ENCODE data around the gene SFI1. TPM values are rescaled to one million over a fixed set of nuclear protein-coding genes. Genes with fewer than 3 reads are reported as not detected.

Gene SFI1
- total RNA-seq, 2 donors from 2014 or later = 42.0 to 52.6 TPM

DNA sequence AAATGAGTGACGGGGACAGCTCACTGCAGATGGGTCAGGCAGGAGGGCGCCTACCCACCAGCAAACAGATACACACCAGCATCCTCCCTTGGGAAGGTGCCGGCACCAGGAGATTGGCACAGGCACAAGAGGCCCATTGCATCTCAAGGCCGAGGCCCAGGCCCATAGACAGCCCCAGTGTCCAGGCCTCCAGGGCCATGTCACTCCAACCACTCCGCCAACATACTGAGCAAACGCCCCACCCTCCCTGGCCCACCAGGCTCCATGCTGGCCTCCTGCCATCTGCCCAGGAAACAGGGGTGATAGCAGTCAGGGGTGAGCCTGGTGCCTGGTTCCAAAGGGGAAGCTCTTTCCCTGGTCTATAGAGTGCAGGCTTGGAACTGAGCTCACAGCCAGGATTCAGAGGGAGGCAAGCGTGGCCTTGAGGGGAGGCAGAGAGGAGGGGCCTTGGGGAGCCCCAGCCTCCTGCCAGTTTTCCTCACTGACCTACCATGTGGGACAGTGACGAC, 130.9 kb downstream of the SFI1 start:
- Mint-ChIP-seq H3K4me1 (peaks cover 31% of the 10 kb centered on the region), H3K27ac (no peak overlapping the region), H3K9me3 (no peaks in the 10 kb centered on the region), H3K27me3 (ENCODE audit: insufficient read depth) (no peaks in the 10 kb centered on the region), H3K36me3 (ENCODE audit: low read depth) (no peaks in the 10 kb centered on the region), H3K4me3 (no peak overlapping the region)
- WGBS, 2 experiments (ENCODE audit: insufficient coverage in 1 of 2, insufficient read length in 1 of 2) = 93 to 97% methylated on average over 5 to 8 of the region's 8 CpGs
- no peak overlapping the region for H3K4me3 ChIP-seq (ENCODE audit: low read length)
- H3K9ac ChIP-seq (ENCODE audit: extremely low read depth, low read length, poor library complexity, severe bottlenecking) = no peak overlapping the region
- H3K27me3 ChIP-seq (ENCODE audit: control insufficient read depth, insufficient read depth, low read length, poor library complexity, severe bottlenecking) = no peaks in the 10 kb centered on the region
- no peak overlapping the region for H3K27ac ChIP-seq (ENCODE audit: low read depth, low read length)
- H3K36me3 ChIP-seq (ENCODE audit: control insufficient read depth, insufficient read depth, low read length) = peaks cover 19% of the 10 kb centered on the region
- no peak for TF ChIP-seq CTCF (conservative IDR thresholded peaks at IDR 0.05)
- H3K9me3 ChIP-seq (ENCODE audit: control insufficient read depth, low read length) = no peaks in the 10 kb centered on the region
- DNase-seq = no peak
- peaks cover 25% of the 10 kb centered on the region for H3K4me1 ChIP-seq (ENCODE audit: control insufficient read depth, insufficient read depth, low read length)

- no peak overlapping the region for H3K27ac ChIP-seq (ENCODE audit: low read depth, low read length)
- Mint-ChIP-seq H3K27ac (peak overlapping the region; percentile 37), H3K36me3 (ENCODE audit: low read depth) (no peaks in the 10 kb centered on the region), H3K4me1 (peaks cover 31% of the 10 kb centered on the region), H3K9me3 (no peaks in the 10 kb centered on the region), H3K27me3 (ENCODE audit: insufficient read depth) (no peaks in the 10 kb centered on the region), H3K4me3 (no peak overlapping the region)
- H3K9me3 ChIP-seq (ENCODE audit: control insufficient read depth, low read length) = no peaks in the 10 kb centered on the region
- no peak for DNase-seq
- 100% methylated on average over 1 of the region's 1 CpG for WGBS, 2 experiments (ENCODE audit: insufficient coverage in 1 of 2, insufficient read length in 1 of 2)
- peaks cover 25% of the 10 kb centered on the region for H3K4me1 ChIP-seq (ENCODE audit: control insufficient read depth, insufficient read depth, low read length)
- H3K36me3 ChIP-seq (ENCODE audit: control insufficient read depth, insufficient read depth, low read length) = peaks cover 19% of the 10 kb centered on the region
- H3K4me3 ChIP-seq (ENCODE audit: low read length) = no peak overlapping the region
- H3K27me3 ChIP-seq (ENCODE audit: control insufficient read depth, insufficient read depth, low read length, poor library complexity, severe bottlenecking) = no peaks in the 10 kb centered on the region
- no peak for TF ChIP-seq CTCF (conservative IDR thresholded peaks at IDR 0.05)
- no peak overlapping the region for H3K9ac ChIP-seq (ENCODE audit: extremely low read depth, low read length, poor library complexity, severe bottlenecking)
Measured at GRCh38 chr22:31628362-31628761, 132.0 kb downstream of the SFI1 start.

GRCh38 chr22:31628969-31629708, 132.8 kb downstream of the SFI1 start:
- Mint-ChIP-seq H3K4me3 (peak overlapping the region; percentile 74), H3K36me3 (ENCODE audit: low read depth) (no peaks in the 10 kb centered on the region), H3K4me1 (peaks cover 31% of the 10 kb centered on the region), H3K9me3 (no peaks in the 10 kb centered on the region), H3K27ac (peak overlapping the region; percentile 37), H3K27me3 (ENCODE audit: insufficient read depth) (no peaks in the 10 kb centered on the region)
- peak; percentile 46 for DNase-seq
- H3K27ac ChIP-seq (ENCODE audit: low read depth, low read length) = no peak overlapping the region
- no peaks in the 10 kb centered on the region for H3K9me3 ChIP-seq (ENCODE audit: control insufficient read depth, low read length)
- H3K9ac ChIP-seq (ENCODE audit: extremely low read depth, low read length, poor library complexity, severe bottlenecking) = no peak overlapping the region
- no peak for TF ChIP-seq CTCF (conservative IDR thresholded peaks at IDR 0.05)
- WGBS, 2 experiments (ENCODE audit: insufficient coverage in 1 of 2, insufficient read length in 1 of 2) = 95 to 96% methylated on average over 11 to 17 of the region's 17 CpGs
- peaks cover 19% of the 10 kb centered on the region for H3K36me3 ChIP-seq (ENCODE audit: control insufficient read depth, insufficient read depth, low read length)
- peak overlapping the region; percentile 82 for H3K4me3 ChIP-seq (ENCODE audit: low read length)
- H3K27me3 ChIP-seq (ENCODE audit: control insufficient read depth, insufficient read depth, low read length, poor library complexity, severe bottlenecking) = no peaks in the 10 kb centered on the region
- peaks cover 25% of the 10 kb centered on the region for H3K4me1 ChIP-seq (ENCODE audit: control insufficient read depth, insufficient read depth, low read length)
